GM18508 (cell line): ENCODE measurements around the gene TMIE.

Experiments used
- ATAC-seq: cut with Tn5 transposase; IDR thresholded peaks from one replicate; pipeline ENCODE4 v1.9.1; 2021; ENCODE audit warnings: moderate number of reproducible peaks; ENCODE audit not compliant: insufficient read depth, unreplicated experiment

The TMIE gene

GRCh38 chr3:46701181-46701939 is at the start of gene TMIE:
TMIE (plus strand) TSS chr3:46701392; CDS start chr3:46701488, 96 bp downstream.
- ATAC-seq: no peak

- no peak for ATAC-seq
Measured at GRCh38 chr3:46655271-46655670, 45.9 kb upstream of the TMIE start.

- ATAC-seq: no peak
Measured at GRCh38 chr3:46656778-46657556, 44.2 kb upstream of the TMIE start.

- no peak for ATAC-seq
Measured at GRCh38 chr3:46659285-46659684, 41.9 kb upstream of the TMIE start.

GRCh38 chr3:46660003-46660402 is 41.2 kb upstream of the TMIE start:
- no peak for ATAC-seq

- ATAC-seq: no peak
Measured at GRCh38 chr3:46660543-46661523, 40.4 kb upstream of the TMIE start.

- ATAC-seq: no peak
Measured at GRCh38 chr3:46661776-46662766, 39.1 kb upstream of the TMIE start.

- no peak for ATAC-seq
Measured at GRCh38 chr3:46662771-46663551, 38.2 kb upstream of the TMIE start.

- no peak for ATAC-seq
Measured at GRCh38 chr3:46663591-46664135, 37.5 kb upstream of the TMIE start.

- ATAC-seq: no peak
Measured at GRCh38 chr3:46664188-46664970, 36.8 kb upstream of the TMIE start.

GRCh38 chr3:46664971-46665762 is 36.0 kb upstream of the TMIE start:
- ATAC-seq: no peak

GRCh38 chr3:46665763-46666452 is 35.3 kb upstream of the TMIE start:
- no peak for ATAC-seq

GRCh38 chr3:46666453-46666845 is 34.7 kb upstream of the TMIE start:
- ATAC-seq: no peak

- no peak for ATAC-seq
Measured at GRCh38 chr3:46667061-46667621, 34.1 kb upstream of the TMIE start.

GRCh38 chr3:46667657-46668056 is 33.5 kb upstream of the TMIE start:
- ATAC-seq: no peak

GRCh38 chr3:46668116-46668515 is 33.1 kb upstream of the TMIE start:
- ATAC-seq: no peak
